ENCODE data around the gene ARHGAP30. TPM values are rescaled to one million over a fixed set of nuclear protein-coding genes. Genes with fewer than 3 reads are reported as not detected.
"Not testable (repeated sequence)": the region's sequence is repeated elsewhere in the genome, so short reads cannot be mapped to it uniquely, and the experiment has no call there.

The ARHGAP30 gene
- total and polyA plus RNA-seq, 2 experiments from 2014 or later, result 0.21 TPM; not detected in 1

DNA sequence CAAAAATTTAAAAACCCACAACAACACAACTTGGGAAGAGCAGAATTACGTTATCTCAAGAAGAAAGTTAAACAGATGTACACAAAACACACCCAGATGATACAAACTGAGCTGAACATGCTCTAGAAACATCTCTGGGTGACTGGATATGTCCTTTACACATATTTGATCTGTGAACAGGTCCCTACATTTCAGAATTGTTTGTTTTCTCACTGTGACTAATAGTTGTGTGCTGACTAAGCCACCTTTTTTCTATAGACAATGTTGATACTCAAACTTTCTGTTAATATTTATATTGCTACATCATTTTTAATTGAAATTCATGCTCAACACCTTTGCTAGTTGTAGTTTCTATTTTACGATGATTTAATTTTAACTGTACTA is 47.7 kb downstream of the ARHGAP30 start:
- H2AFZ ChIP-seq, result 0 out of 2 replicates have a peak overlapping the region, but pooled peaks have one; percentile 21
- TF ChIP-seq EZH2phosphoT487 (IDR thresholded peaks at IDR 0.05; ENCODE audit: insufficient read depth, low read depth), result no peak
- no peak for TF ChIP-seq EZH2 (IDR thresholded peaks at IDR 0.05; ENCODE audit: insufficient read depth, poor library complexity, severe bottlenecking)
- no peaks in the 10 kb centered on the region for H3K9me3 ChIP-seq (ENCODE audit: low read depth)
- H3K4me3 ChIP-seq, result no peak overlapping the region
- H3K79me2 ChIP-seq (ENCODE audit: insufficient read depth), result no peaks in the 10 kb centered on the region
- no peaks in the 10 kb centered on the region for H3K36me3 ChIP-seq (ENCODE audit: low read depth)
- H3K27ac ChIP-seq, result no peak overlapping the region
- peak; percentile 25 for DNase-seq
- peaks cover 9% of the 10 kb centered on the region; the same call in 1 of the 2 replicates for H3F3A ChIP-seq (ENCODE audit: insufficient read depth)
- H3K9ac ChIP-seq, result no peak overlapping the region
- H3K4me1 ChIP-seq (ENCODE audit: insufficient read depth), result peaks cover 8% of the 10 kb centered on the region; the same call in 1 of the 2 replicates
- peaks cover 16% of the 10 kb centered on the region for H3K27me3 ChIP-seq (replicated peaks; ENCODE audit: insufficient read depth)
- in situ Hi-C loops (cut with MboI), result no loop called here
- 15 to 25% methylated on average over 2 of the region's 2 CpGs for WGBS, 2 experiments (ENCODE audit: low coverage in 1 of 2, low lambda C conversion rate in 2 of 2, missing lambda C conversion rate in 2 of 2)
- H3K4me2 ChIP-seq (ENCODE audit: unreplicated experiment), result no peak overlapping the region
- no peaks in the 10 kb centered on the region for H4K20me1 ChIP-seq (ENCODE audit: insufficient read depth)
- H3K9me2 ChIP-seq (ENCODE audit: insufficient read depth), result no peaks in the 10 kb centered on the region

DNA sequence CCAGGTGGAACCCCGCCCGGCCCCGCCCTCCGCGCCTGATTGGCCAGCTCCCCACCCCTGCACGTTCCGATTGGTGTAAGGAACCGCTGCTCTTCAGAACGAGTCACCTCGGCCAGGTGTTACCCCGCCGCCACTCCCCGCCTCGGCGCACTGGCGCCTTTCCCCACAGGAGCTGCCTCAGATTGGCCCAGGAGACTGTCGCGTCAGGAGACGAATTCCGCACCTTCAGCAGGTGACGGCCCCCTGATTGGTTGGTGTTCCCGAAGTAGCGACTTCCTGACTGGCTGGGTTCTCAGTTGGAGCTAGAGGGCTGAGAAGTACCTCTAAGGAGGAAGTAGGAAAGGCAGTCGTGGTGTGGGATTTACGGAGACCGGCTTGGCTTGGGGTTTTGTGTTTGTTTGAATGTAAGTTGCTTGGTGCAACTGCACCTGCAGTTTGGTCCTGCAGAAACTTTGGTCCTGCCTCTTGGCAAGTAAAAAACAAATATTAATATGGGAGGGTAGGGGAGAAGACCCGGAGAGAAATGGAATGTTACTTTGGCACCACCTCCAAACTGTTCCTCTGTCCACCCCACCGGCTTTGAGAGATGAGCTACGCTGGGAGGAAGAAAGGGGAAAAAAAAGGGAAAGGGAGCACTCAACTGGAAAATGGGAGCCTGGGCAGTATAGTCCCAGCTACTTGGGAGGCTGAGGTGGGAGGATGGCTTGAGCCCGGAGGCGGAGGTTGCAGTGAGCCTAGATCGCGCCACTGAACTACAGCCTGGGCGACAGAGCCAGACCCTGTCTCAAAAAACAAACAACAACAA is 48.3 kb downstream of the ARHGAP30 start:
- H3K4me1 ChIP-seq (ENCODE audit: insufficient read depth), result peaks cover 8% of the 10 kb centered on the region; the same call in 1 of the 2 replicates
- no peak for TF ChIP-seq EZH2phosphoT487 (IDR thresholded peaks at IDR 0.05; ENCODE audit: insufficient read depth, low read depth)
- no peak for TF ChIP-seq EZH2 (IDR thresholded peaks at IDR 0.05; ENCODE audit: insufficient read depth, poor library complexity, severe bottlenecking)
- no peak overlapping the region for H3K9ac ChIP-seq
- no peaks in the 10 kb centered on the region for H3K9me2 ChIP-seq (ENCODE audit: insufficient read depth)
- in situ Hi-C loops (cut with MboI), result no loop called here
- H3K9me3 ChIP-seq (ENCODE audit: low read depth), result no peaks in the 10 kb centered on the region
- peak overlapping the region; percentile 80 for H2AFZ ChIP-seq
- peaks cover 16% of the 10 kb centered on the region for H3K27me3 ChIP-seq (replicated peaks; ENCODE audit: insufficient read depth)
- DNase-seq, result peak; percentile 45
- no peak overlapping the region for H3K27ac ChIP-seq
- H3F3A ChIP-seq (ENCODE audit: insufficient read depth), result peaks cover 9% of the 10 kb centered on the region; the same call in 1 of the 2 replicates
- H3K36me3 ChIP-seq (ENCODE audit: low read depth), result no peaks in the 10 kb centered on the region
- no peaks in the 10 kb centered on the region for H4K20me1 ChIP-seq (ENCODE audit: insufficient read depth)
- H3K4me2 ChIP-seq (ENCODE audit: unreplicated experiment), result peak overlapping the region; percentile 86
- 18 to 21% methylated on average over 26 to 31 of the region's 34 CpGs for WGBS, 2 experiments (ENCODE audit: low coverage in 1 of 2, low lambda C conversion rate in 2 of 2, missing lambda C conversion rate in 2 of 2)
- peak overlapping the region; percentile 73 for H3K4me3 ChIP-seq
- no peaks in the 10 kb centered on the region for H3K79me2 ChIP-seq (ENCODE audit: insufficient read depth)

DNA sequence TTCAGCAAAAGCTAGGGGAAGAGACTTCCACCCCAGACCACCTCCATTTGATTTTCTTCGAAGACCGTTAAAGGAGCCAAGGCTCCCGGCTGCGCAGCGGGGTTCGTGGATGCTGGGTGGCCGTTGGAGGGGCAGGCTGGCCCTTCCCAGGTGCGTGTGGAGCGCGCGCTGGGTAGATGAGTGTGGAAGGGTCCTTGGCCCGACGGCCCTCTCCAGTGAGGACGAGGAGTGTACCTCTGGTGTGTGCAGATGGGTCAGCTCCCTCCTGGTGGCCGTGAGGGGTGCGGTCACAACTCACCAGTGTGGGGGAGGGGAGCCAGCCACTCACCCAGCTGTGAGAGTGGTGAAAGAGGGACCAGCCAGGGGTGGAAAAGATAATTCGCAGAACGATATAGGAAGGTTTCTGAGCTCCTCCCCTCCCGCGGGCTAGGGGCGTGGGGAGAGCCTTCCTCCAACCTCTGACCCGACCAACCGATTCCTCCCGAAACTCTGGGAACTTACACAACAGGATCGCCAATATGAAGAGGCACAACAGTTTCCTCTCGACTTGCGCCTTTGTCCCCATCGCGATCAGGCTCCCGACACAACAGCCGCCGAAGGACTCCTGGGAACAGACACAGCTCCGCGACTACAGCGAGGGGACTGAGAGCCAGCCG is 49.1 kb downstream of the ARHGAP30 start, which contains the start of gene F11R:
TSS of gene F11R (minus strand) at position 644 of the 656 bp plus-strand sequence. CDS start at position 565, 79 bp downstream.
- TF ChIP-seq EZH2phosphoT487 (IDR thresholded peaks at IDR 0.05; ENCODE audit: insufficient read depth, low read depth) (no peak), EZH2 (IDR thresholded peaks at IDR 0.05; ENCODE audit: insufficient read depth, poor library complexity, severe bottlenecking) (no peak)
- Histone ChIP-seq H3K9ac (no peak within 1 kb of the TSS), H3K9me2 (ENCODE audit: insufficient read depth) (no peaks in the 10 kb centered on the region), H3K36me3 (ENCODE audit: low read depth) (no peaks in the 10 kb centered on the region), H4K20me1 (ENCODE audit: insufficient read depth) (no peaks in the 10 kb centered on the region), H3F3A (ENCODE audit: insufficient read depth) (peaks cover 9% of the 10 kb centered on the region; the same call in 1 of the 2 replicates), H3K27me3 (replicated peaks; ENCODE audit: insufficient read depth) (peaks cover 16% of the 10 kb centered on the region), H3K4me1 (ENCODE audit: insufficient read depth) (peaks cover 8% of the 10 kb centered on the region; the same call in 1 of the 2 replicates), H3K79me2 (ENCODE audit: insufficient read depth) (no peaks in the 10 kb centered on the region), H3K4me3 (peak within 1 kb of the TSS; percentile 73), H3K9me3 (ENCODE audit: low read depth) (no peaks in the 10 kb centered on the region), H2AFZ (peak within 1 kb of the TSS; percentile 80), H3K4me2 (ENCODE audit: unreplicated experiment) (peak within 1 kb of the TSS; percentile 86), H3K27ac (no peak within 1 kb of the TSS)
- in situ Hi-C loops (cut with MboI), result no loop called here
- WGBS, 2 experiments (ENCODE audit: low coverage in 1 of 2, low lambda C conversion rate in 2 of 2, missing lambda C conversion rate in 2 of 2), result 2 to 3% methylated on average over 34 to 36 of the region's 36 CpGs
- peak; percentile 45 for DNase-seq

DNA sequence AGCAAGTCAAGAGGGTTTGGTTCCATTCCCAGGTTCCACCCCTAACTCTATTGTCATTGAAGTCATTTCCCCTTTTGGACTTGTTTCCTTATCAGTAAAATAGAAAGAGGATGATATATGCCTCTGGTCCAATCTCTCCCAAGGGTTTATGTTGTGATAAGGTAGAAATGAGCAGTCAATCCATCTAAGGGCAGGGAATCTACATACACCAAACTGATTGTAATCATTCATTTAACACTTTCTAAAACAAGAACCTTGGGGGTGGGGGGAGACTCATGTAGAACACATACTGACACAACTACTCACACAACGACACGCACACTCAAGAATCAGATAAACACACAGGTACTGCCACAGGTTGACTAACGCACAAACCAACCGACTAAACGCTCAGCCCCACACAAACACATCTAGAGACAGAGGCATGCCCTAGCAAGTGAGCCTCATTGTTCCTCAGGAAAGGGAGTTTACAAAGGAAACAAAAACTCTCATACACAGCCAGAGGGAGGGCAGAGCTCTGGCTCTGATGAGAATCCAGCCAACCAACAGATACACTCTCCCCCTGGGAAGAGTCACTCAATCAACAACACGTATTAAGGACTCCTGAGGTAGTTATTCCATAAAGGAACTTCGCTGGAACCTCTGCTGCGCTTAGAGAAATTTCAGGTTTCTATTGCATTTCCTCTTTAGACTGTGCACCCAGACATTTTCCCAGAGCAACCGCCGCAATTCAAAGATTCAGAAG is 49.8 kb downstream of the ARHGAP30 start:
- H3K27ac ChIP-seq, result no peak overlapping the region
- H3K4me2 ChIP-seq (ENCODE audit: unreplicated experiment), result peak overlapping the region; percentile 86
- no peaks in the 10 kb centered on the region for H3K36me3 ChIP-seq (ENCODE audit: low read depth)
- H3K4me3 ChIP-seq, result peak overlapping the region; percentile 73
- TF ChIP-seq EZH2phosphoT487 (IDR thresholded peaks at IDR 0.05; ENCODE audit: insufficient read depth, low read depth), result no peak
- TF ChIP-seq EZH2 (IDR thresholded peaks at IDR 0.05; ENCODE audit: insufficient read depth, poor library complexity, severe bottlenecking), result no peak
- H3K4me1 ChIP-seq (ENCODE audit: insufficient read depth), result peaks cover 8% of the 10 kb centered on the region; the same call in 1 of the 2 replicates
- H4K20me1 ChIP-seq (ENCODE audit: insufficient read depth), result no peaks in the 10 kb centered on the region
- 18 to 20% methylated on average over 10 of the region's 10 CpGs for WGBS, 2 experiments (ENCODE audit: low coverage in 1 of 2, low lambda C conversion rate in 2 of 2, missing lambda C conversion rate in 2 of 2)
- peak overlapping the region; percentile 80 for H2AFZ ChIP-seq
- H3K9me2 ChIP-seq (ENCODE audit: insufficient read depth), result no peaks in the 10 kb centered on the region
- no peaks in the 10 kb centered on the region for H3K9me3 ChIP-seq (ENCODE audit: low read depth)
- peak; percentile 19 for DNase-seq
- in situ Hi-C loops (cut with MboI), result no loop called here
- peaks cover 9% of the 10 kb centered on the region; the same call in 1 of the 2 replicates for H3F3A ChIP-seq (ENCODE audit: insufficient read depth)
- no peak overlapping the region for H3K9ac ChIP-seq
- H3K27me3 ChIP-seq (replicated peaks; ENCODE audit: insufficient read depth), result peaks cover 16% of the 10 kb centered on the region
- H3K79me2 ChIP-seq (ENCODE audit: insufficient read depth), result no peaks in the 10 kb centered on the region

DNA sequence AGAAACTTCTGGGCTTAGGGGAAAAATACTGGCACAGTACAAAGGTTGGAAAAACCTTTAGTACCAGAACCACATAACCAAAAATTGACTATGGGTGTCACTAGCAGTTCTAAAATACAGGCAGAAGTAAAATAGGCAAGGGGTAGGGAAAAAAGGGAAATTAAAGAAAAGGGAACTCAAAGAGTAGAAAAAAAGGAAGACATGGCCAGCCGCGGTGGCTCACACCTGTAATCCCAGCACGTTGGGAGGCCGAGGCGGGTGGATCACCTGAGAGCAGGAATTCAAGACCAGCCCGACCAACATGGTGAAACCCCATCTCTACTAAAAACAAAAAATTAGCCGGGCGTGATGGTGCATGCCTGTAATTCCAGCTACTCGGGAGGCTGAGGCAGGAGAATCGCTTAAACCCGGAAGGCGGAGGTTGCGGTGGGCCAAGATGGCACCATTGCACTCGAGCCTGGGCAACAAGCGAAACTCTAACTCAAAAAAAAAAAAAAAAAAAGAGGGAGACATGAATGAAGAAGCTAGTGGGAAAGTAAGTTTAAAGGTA is 50.5 kb downstream of the ARHGAP30 start:
- H3F3A ChIP-seq (ENCODE audit: insufficient read depth); H3K9me2 ChIP-seq (ENCODE audit: insufficient read depth); DNase-seq; H3K4me2 ChIP-seq (ENCODE audit: unreplicated experiment); H3K27ac ChIP-seq; H3K4me1 ChIP-seq (ENCODE audit: insufficient read depth); H3K9me3 ChIP-seq (ENCODE audit: low read depth); H4K20me1 ChIP-seq (ENCODE audit: insufficient read depth); H3K79me2 ChIP-seq (ENCODE audit: insufficient read depth); H2AFZ ChIP-seq; H3K4me3 ChIP-seq; H3K9ac ChIP-seq; H3K36me3 ChIP-seq (ENCODE audit: low read depth); in situ Hi-C loops (cut with MboI): not testable (repeated sequence)
- 67 to 70% methylated on average over 15 of the region's 15 CpGs for WGBS, 2 experiments (ENCODE audit: low coverage in 1 of 2, low lambda C conversion rate in 2 of 2, missing lambda C conversion rate in 2 of 2)
- H3K27me3 ChIP-seq (replicated peaks; ENCODE audit: insufficient read depth), result peaks cover 16% of the 10 kb centered on the region
